Ramos (cell line): Measurements from ENCODE around the gene IKZF4.

ENCODE experiments used
- in situ Hi-C: fragments of 300-500 bp; cut with MboI; formaldehyde crosslinking; loops from one replicate; pipeline ENCODE4 v1.14.3; 2022; ENCODE audit warnings: low sequenced_read_pairs; ENCODE audit not compliant: unreplicated experiment

IKZF4 gene

GRCh38 chr12:56080556-56081138 is 59.8 kb downstream of the IKZF4 start:
- in situ Hi-C loops: no loop called here

GRCh38 chr12:56081393-56082347 is 60.8 kb downstream of the IKZF4 start:
- in situ Hi-C loops: no loop called here

- in situ Hi-C loops: no loop called here
Measured at GRCh38 chr12:56082382-56082781, 61.5 kb downstream of the IKZF4 start.

- in situ Hi-C loops: no loop called here
Measured at GRCh38 chr12:56082967-56083366, 62.1 kb downstream of the IKZF4 start.

- in situ Hi-C loops: no loop called here
Measured at GRCh38 chr12:56084958-56085543, 64.2 kb downstream of the IKZF4 start.

- in situ Hi-C loops: no loop called here
Measured at GRCh38 chr12:56086096-56086495, 65.3 kb downstream of the IKZF4 start.

- in situ Hi-C loops: no loop called here
Measured at GRCh38 chr12:56086608-56087007, 65.8 kb downstream of the IKZF4 start.

GRCh38 chr12:56087220-56087619 is 66.4 kb downstream of the IKZF4 start:
- in situ Hi-C loops: no loop called here
